ENCODE data around the gene PSME2. TPM values are rescaled to one million over a fixed set of nuclear protein-coding genes. Genes with fewer than 3 reads are reported as not detected.

The PSME2 gene
- total RNA-seq, 4 donors from 2014 or later, result 13.7 to 53.2 (median 21.5) TPM

GRCh38 chr14:24181371-24182077 is 35.1 kb upstream of the PSME2 start:
- in situ Hi-C loops (cut with MboI; ENCODE audit: low sequenced_read_pairs in 4 of 4) (no loop called here), intact Hi-C loops (cut with DNase I; ENCODE audit: low total_unique reads) (no loop called here)
- Histone ChIP-seq H3K27ac (no peak overlapping the region), H3K4me3 (no peak overlapping the region), H3K27me3 (no peaks in the 10 kb centered on the region), H3K9me3 (no peaks in the 10 kb centered on the region), H3K4me1 (peaks cover 9 to 13% of the 10 kb centered on the region in 2 donors), H3K36me3 (peaks cover 0 to 80% of the 10 kb centered on the region in 2 donors)
- DNase-seq (no peak), ATAC-seq (no peak)
- TF ChIP-seq CTCF (IDR thresholded peaks at IDR 0.05 in 4 of 5, conservative IDR thresholded peaks at IDR 0.05 in 1 of 5) (no peak), POLR2A (IDR thresholded peaks at IDR 0.05) (no peak)

- in situ Hi-C loops (cut with MboI; ENCODE audit: low sequenced_read_pairs in 4 of 4) (no loop called here), intact Hi-C loops (cut with DNase I; ENCODE audit: low total_unique reads) (no loop called here)
- Histone ChIP-seq H3K4me3 (no peak overlapping the region), H3K27ac (peak overlapping the region; percentile 69 to 74 (median 70)), H3K4me1 (peaks cover 9 to 13% of the 10 kb centered on the region in 2 donors), H3K9me3 (no peaks in the 10 kb centered on the region), H3K36me3 (peaks cover 0 to 66% of the 10 kb centered on the region in 2 donors), H3K27me3 (no peaks in the 10 kb centered on the region)
- no peak for TF ChIP-seq POLR2A (IDR thresholded peaks at IDR 0.05)
- ATAC-seq, result peak; percentile 88 to 93
- DNase-seq, result no peak
Measured at GRCh38 chr14:24179961-24180796, 33.8 kb upstream of the PSME2 start.

- TF ChIP-seq CTCF (IDR thresholded peaks at IDR 0.05 in 4 of 5, conservative IDR thresholded peaks at IDR 0.05 in 1 of 5) (no peak), POLR2A (IDR thresholded peaks at IDR 0.05) (no peak)
- peaks cover 9 to 13% of the 10 kb centered on the region in 2 donors for H3K4me1 ChIP-seq
Measured at GRCh38 chr14:24179294-24179960, 33.0 kb upstream of the PSME2 start.

GRCh38 chr14:24178399-24179178 is 32.2 kb upstream of the PSME2 start:
- DNase-seq (no peak), ATAC-seq (peak in 1 of 2 donors; percentile 3)
- H3K27ac ChIP-seq, result peak overlapping the region in 2 of 4 donors; percentile 69 to 71

More at GRCh38 chr14:24179294-24179960, 33.0 kb upstream of the PSME2 start:
- H3K27ac ChIP-seq, result peak overlapping the region; percentile 69 to 74 (median 70)
- no peaks in the 10 kb centered on the region for H3K9me3 ChIP-seq
- H3K4me3 ChIP-seq, result no peak overlapping the region
- H3K36me3 ChIP-seq, result peaks cover 0 to 59% of the 10 kb centered on the region in 2 donors
- in situ Hi-C loops (cut with MboI; ENCODE audit: low sequenced_read_pairs in 4 of 4), result no loop called here
- intact Hi-C loops (cut with DNase I; ENCODE audit: low total_unique reads), result no loop called here
- no peaks in the 10 kb centered on the region for H3K27me3 ChIP-seq
- DNase-seq (no peak), ATAC-seq (peak in 1 of 2 donors; percentile 7)

More at GRCh38 chr14:24178399-24179178, 32.2 kb upstream of the PSME2 start:
- intact Hi-C loops (cut with DNase I; ENCODE audit: low total_unique reads) (no loop called here), in situ Hi-C loops (cut with MboI; ENCODE audit: low sequenced_read_pairs in 4 of 4) (no loop called here)
- H3K4me1 ChIP-seq, result peaks cover 9 to 13% of the 10 kb centered on the region in 2 donors
- no peaks in the 10 kb centered on the region for H3K9me3 ChIP-seq
- no peak for TF ChIP-seq CTCF (IDR thresholded peaks at IDR 0.05 in 4 of 5, conservative IDR thresholded peaks at IDR 0.05 in 1 of 5)
- TF ChIP-seq POLR2A (IDR thresholded peaks at IDR 0.05), result no peak
- H3K27me3 ChIP-seq, result no peaks in the 10 kb centered on the region
- H3K4me3 ChIP-seq, result no peak overlapping the region
- peaks cover 0 to 50% of the 10 kb centered on the region in 2 donors for H3K36me3 ChIP-seq

Data from gastrocnemius medialis (tissue), 4 donors.